Measurements from ENCODE around the gene FANCL.
"Not testable (repeated sequence)": the region's sequence is repeated elsewhere in the genome, so short reads cannot be mapped to it uniquely, and the experiment has no call there.

The FANCL gene

DNA sequence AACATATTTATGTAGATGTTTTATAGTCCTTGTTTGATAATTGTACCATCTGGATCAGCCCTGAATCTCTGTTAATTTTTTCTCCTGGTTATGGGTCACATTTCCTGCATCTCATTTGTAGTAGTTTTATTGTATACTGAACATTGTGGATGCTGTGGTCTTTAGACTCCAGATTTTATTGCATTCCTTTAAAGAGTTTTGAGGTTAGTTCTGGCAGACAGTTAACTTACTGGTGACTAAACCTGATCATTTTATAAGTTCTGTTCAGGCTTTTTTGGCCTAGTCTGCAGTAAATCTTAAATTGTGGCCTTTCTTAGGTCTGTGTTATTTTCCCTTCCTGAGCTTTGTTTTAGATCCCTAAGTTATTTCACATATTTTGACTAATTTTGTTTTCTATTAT lies 84.3 kb downstream of the FANCL start:
- no peaks in the 10 kb centered on the region for H3K9me3 ChIP-seq (ENCODE audit: control insufficient read depth in 5 of 5, low read length in 5 of 5)
- no peak overlapping the region for H3K4me3 ChIP-seq (ENCODE audit: low read depth in 1 of 5, low read length in 5 of 5)
- H3K36me3 ChIP-seq (ENCODE audit: control insufficient read depth in 5 of 5, insufficient read depth in 5 of 5, low read length in 5 of 5), result peaks cover 23 to 33% (median 29%) of the 10 kb centered on the region in 5 donors
- H3K27ac ChIP-seq (ENCODE audit: low read depth, low read length), result no peak overlapping the region
- H3K27me3 ChIP-seq (ENCODE audit: control insufficient read depth in 5 of 5, insufficient read depth in 4 of 5, low read length in 5 of 5), result no peaks in the 10 kb centered on the region
- no peaks in the 10 kb centered on the region for H3K4me1 ChIP-seq (ENCODE audit: control insufficient read depth in 5 of 5, insufficient read depth in 5 of 5, low read length in 5 of 5)
- no peak overlapping the region for H3K9ac ChIP-seq (ENCODE audit: low read length in 5 of 5)

DNA sequence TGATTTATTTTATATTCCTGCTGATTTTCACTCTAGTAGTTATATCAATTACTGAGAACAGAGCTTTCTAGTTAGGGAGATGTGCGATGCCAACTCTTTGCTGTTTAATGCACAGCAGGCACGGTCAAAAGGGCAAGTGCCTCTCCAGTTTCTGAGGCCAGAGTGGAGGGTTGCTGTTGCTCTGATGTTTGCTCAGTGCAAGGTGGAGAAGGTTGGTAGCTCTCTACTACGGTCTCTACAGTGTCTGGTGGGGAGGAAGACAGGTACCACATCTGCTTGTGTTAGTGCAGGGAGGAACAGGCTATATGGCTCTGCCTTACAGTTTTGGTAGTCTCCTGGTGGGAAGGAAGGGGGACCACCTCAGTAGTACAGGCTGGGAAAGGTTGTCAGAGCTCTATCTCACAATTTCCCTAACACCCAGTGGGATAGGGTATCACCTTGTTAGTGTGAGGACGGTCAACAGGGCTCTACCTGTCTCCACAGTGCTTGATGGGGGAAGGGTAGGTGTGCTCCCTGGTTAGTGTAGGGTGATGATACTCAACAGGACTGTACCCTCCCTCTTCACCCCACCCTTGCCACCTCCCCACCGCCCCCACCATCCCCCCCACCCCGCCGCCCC lies 85.9 kb downstream of the FANCL start:
- no peaks in the 10 kb centered on the region for H3K9me3 ChIP-seq (ENCODE audit: control insufficient read depth in 5 of 5, low read length in 5 of 5)
- H3K4me3 ChIP-seq (ENCODE audit: low read depth in 1 of 5, low read length in 5 of 5), result no peak overlapping the region
- no peak overlapping the region for H3K27ac ChIP-seq (ENCODE audit: low read depth, low read length)
- no peaks in the 10 kb centered on the region for H3K4me1 ChIP-seq (ENCODE audit: control insufficient read depth in 5 of 5, insufficient read depth in 5 of 5, low read length in 5 of 5)
- no peak overlapping the region for H3K9ac ChIP-seq (ENCODE audit: low read length in 5 of 5)
- no peaks in the 10 kb centered on the region for H3K27me3 ChIP-seq (ENCODE audit: control insufficient read depth in 5 of 5, insufficient read depth in 4 of 5, low read length in 5 of 5)
- peaks cover 13 to 24% (median 17%) of the 10 kb centered on the region in 5 donors for H3K36me3 ChIP-seq (ENCODE audit: control insufficient read depth in 5 of 5, insufficient read depth in 5 of 5, low read length in 5 of 5)

DNA sequence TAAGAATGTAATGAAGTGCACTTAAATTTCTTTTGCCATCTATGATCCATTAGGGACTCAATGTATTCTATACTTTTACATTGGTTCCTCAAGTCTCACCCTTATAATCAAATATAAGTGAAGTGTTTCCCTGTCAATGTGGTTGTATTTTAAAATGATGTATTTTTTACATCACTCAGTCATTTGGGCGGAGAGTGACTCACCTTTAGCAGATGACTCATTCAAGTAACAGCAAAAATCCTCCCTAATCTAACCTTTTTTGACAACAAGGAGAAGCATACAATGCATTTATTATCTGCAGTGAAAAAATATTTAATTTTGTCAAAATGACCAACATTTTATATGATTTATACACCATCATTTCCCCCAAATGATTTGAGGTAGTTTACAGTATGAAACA lies 94.4 kb downstream of the FANCL start:
- H3K9me3 ChIP-seq (ENCODE audit: control insufficient read depth in 5 of 5, low read length in 5 of 5), result peaks cover 0 to 2% (median 0%) of the 10 kb centered on the region in 5 donors
- no peak overlapping the region for H3K27ac ChIP-seq (ENCODE audit: low read depth, low read length)
- H3K4me3 ChIP-seq (ENCODE audit: low read depth in 1 of 5, low read length in 5 of 5), result no peak overlapping the region

DNA sequence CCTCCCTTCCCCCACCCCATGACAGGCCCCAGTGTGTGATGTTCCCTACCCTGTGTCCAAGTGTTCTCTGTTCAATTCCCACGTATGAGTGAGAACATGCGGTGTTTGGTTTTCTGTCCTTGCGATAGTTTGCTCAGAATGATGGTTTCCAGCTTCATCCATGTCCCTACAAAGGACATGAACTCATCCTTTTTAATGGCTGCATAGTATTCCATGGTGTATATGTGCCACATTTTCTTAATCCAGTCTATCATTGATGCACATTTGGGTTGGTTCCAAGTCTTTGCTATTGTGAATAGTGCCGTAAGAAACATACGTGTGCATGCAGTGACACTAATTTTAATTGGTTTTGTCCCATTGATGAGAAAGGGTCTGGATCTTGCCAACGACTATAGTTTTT lies 95.4 kb downstream of the FANCL start:
- H3K9ac ChIP-seq (ENCODE audit: low read length in 5 of 5); H3K27me3 ChIP-seq (ENCODE audit: control insufficient read depth in 5 of 5, insufficient read depth in 4 of 5, low read length in 5 of 5); H3K4me3 ChIP-seq (ENCODE audit: low read depth in 1 of 5, low read length in 5 of 5); H3K27ac ChIP-seq (ENCODE audit: low read depth, low read length); H3K4me1 ChIP-seq (ENCODE audit: control insufficient read depth in 5 of 5, insufficient read depth in 5 of 5, low read length in 5 of 5); H3K9me3 ChIP-seq (ENCODE audit: control insufficient read depth in 5 of 5, low read length in 5 of 5): not testable (repeated sequence)
- peaks cover 2 to 22% (median 10%) of the 10 kb centered on the region in 5 donors for H3K36me3 ChIP-seq (ENCODE audit: control insufficient read depth in 5 of 5, insufficient read depth in 5 of 5, low read length in 5 of 5)

More for the DNA sequence above, 94.4 kb downstream of the FANCL start:
- H3K27me3 ChIP-seq (ENCODE audit: control insufficient read depth in 5 of 5, insufficient read depth in 4 of 5, low read length in 5 of 5), result no peaks in the 10 kb centered on the region
- peaks cover 0 to 4% (median 0%) of the 10 kb centered on the region in 5 donors for H3K4me1 ChIP-seq (ENCODE audit: control insufficient read depth in 5 of 5, insufficient read depth in 5 of 5, low read length in 5 of 5)
- H3K9ac ChIP-seq (ENCODE audit: low read length in 5 of 5), result no peak overlapping the region
- H3K36me3 ChIP-seq (ENCODE audit: control insufficient read depth in 5 of 5, insufficient read depth in 5 of 5, low read length in 5 of 5), result peaks cover 2 to 22% (median 10%) of the 10 kb centered on the region in 5 donors

DNA sequence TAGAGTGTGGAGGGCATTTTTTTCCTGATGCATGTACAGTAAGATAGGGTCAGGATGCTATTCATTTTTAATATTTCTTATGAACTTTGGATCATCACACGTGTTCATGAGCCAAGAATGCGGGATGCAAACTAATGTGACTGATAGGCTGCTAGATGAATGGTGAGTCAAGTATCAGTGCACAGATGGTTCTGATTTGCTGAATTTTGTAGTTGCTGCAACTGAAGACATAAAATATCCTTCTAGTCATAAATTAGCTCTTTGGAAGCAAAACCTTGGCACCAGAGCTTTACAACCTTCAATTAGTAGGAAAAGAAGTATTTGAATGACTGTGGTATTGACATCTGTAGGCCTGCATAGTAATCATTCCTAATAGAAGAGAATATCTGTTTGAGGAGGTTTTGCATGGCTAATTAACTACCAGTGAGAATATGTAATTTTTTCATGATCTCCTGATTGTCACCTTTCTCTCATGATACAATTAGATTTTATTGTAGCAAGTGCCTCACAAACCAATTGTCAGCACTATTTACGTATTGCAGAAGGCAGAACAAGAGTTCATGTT lies 100.5 kb downstream of the FANCL start:
- H3K4me3 ChIP-seq (ENCODE audit: low read depth in 1 of 5, low read length in 5 of 5), result no peak overlapping the region
- H3K36me3 ChIP-seq (ENCODE audit: control insufficient read depth in 5 of 5, insufficient read depth in 5 of 5, low read length in 5 of 5), result peaks cover 0 to 14% (median 4%) of the 10 kb centered on the region in 5 donors
- peaks cover 0 to 3% (median 0%) of the 10 kb centered on the region in 5 donors for H3K4me1 ChIP-seq (ENCODE audit: control insufficient read depth in 5 of 5, insufficient read depth in 5 of 5, low read length in 5 of 5)
- H3K9me3 ChIP-seq (ENCODE audit: control insufficient read depth in 5 of 5, low read length in 5 of 5), result no peaks in the 10 kb centered on the region
- no peaks in the 10 kb centered on the region for H3K27me3 ChIP-seq (ENCODE audit: control insufficient read depth in 5 of 5, insufficient read depth in 4 of 5, low read length in 5 of 5)
- H3K27ac ChIP-seq (ENCODE audit: low read depth, low read length), result no peak overlapping the region
- H3K9ac ChIP-seq (ENCODE audit: low read length in 5 of 5), result no peak overlapping the region

DNA sequence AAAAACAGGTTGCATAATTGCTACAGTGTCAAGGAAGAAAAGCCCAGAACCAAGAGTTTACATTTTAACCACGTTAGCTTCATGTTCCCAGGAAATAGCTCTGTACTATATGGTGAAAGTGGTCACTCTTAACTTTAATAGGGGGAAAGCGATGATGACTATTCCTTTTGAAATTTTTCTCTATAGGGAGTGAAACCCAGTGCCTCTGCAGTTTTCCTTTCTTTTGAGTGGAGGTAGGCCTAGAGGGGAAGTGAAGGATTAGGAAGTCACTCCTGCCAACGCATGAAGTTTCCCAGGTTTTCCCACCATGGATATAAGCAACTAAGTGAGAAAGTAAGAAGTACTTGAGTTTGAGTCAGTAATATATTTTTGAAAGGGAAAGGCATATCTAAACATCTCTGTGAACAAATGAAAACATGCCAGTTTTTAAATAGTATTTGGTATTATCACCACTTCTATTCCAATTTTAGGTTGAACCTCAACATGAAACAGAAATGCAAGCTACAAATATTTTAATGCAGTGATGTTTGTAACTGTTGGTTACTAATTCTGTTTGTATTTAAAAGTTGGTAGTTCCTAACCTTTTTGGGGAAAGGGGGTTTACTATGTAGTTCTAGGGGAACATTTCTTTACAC lies 102.6 kb downstream of the FANCL start:
- no peaks in the 10 kb centered on the region for H3K9me3 ChIP-seq (ENCODE audit: control insufficient read depth in 5 of 5, low read length in 5 of 5)
- H3K9ac ChIP-seq (ENCODE audit: low read length in 5 of 5), result no peak overlapping the region
- H3K4me3 ChIP-seq (ENCODE audit: low read depth in 1 of 5, low read length in 5 of 5), result no peak overlapping the region
- H3K27me3 ChIP-seq (ENCODE audit: control insufficient read depth in 5 of 5, insufficient read depth in 4 of 5, low read length in 5 of 5), result no peaks in the 10 kb centered on the region
- peaks cover 0 to 15% (median 3%) of the 10 kb centered on the region in 5 donors for H3K36me3 ChIP-seq (ENCODE audit: control insufficient read depth in 5 of 5, insufficient read depth in 5 of 5, low read length in 5 of 5)
- H3K4me1 ChIP-seq (ENCODE audit: control insufficient read depth in 5 of 5, insufficient read depth in 5 of 5, low read length in 5 of 5), result peaks cover 0 to 3% (median 0%) of the 10 kb centered on the region in 5 donors
- H3K27ac ChIP-seq (ENCODE audit: low read depth, low read length), result no peak overlapping the region

DNA sequence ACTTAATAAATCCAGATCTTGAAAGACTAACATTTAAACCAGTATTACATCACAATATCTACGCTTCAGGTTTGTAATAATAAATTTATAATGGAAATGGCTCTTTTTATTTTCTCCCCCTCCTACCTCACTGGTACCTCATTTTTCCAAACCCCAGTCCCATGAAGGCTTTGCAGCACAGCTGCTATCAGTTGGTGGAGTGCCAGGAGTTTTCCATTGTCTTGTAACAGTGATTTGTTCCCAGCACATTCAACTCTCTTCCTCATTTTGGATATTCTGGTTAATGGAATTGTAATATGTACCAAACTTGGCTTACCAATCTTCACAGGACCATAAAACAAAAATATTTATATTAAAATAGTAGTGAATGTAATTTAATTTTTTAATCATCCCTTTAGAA lies 103.3 kb downstream of the FANCL start:
- Histone ChIP-seq H3K9ac (ENCODE audit: low read length in 5 of 5) (no peak overlapping the region), H3K4me1 (ENCODE audit: control insufficient read depth in 5 of 5, insufficient read depth in 5 of 5, low read length in 5 of 5) (peaks cover 0 to 3% (median 0%) of the 10 kb centered on the region in 5 donors), H3K36me3 (ENCODE audit: control insufficient read depth in 5 of 5, insufficient read depth in 5 of 5, low read length in 5 of 5) (peaks cover 0 to 15% (median 0%) of the 10 kb centered on the region in 5 donors), H3K27me3 (ENCODE audit: control insufficient read depth in 5 of 5, insufficient read depth in 4 of 5, low read length in 5 of 5) (no peaks in the 10 kb centered on the region), H3K4me3 (ENCODE audit: low read depth in 1 of 5, low read length in 5 of 5) (no peak overlapping the region), H3K9me3 (ENCODE audit: control insufficient read depth in 5 of 5, low read length in 5 of 5) (no peaks in the 10 kb centered on the region), H3K27ac (ENCODE audit: low read depth, low read length) (no peak overlapping the region)

DNA sequence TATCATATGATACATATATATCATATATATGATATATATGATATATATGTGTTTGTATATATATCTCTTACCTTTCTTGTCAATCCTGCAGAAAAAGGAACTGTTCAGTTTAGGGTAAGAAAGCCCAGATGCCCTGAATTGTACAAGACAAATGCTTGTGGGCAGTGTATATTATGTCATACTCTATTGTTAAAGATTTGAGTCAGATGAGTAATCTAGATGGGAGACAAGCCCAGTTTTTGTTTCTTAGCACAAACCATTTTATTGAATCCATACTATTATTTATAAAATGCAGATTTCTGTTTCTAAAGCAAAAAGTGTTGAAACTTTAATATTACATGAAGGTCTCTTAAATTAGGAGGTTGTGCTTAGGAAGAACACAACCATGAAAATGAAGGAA lies 103.9 kb downstream of the FANCL start:
- H3K27me3 ChIP-seq (ENCODE audit: control insufficient read depth in 5 of 5, insufficient read depth in 4 of 5, low read length in 5 of 5), result no peaks in the 10 kb centered on the region
- peaks cover 0 to 11% (median 2%) of the 10 kb centered on the region in 5 donors for H3K36me3 ChIP-seq (ENCODE audit: control insufficient read depth in 5 of 5, insufficient read depth in 5 of 5, low read length in 5 of 5)
- H3K27ac ChIP-seq (ENCODE audit: low read depth, low read length), result no peak overlapping the region

DNA sequence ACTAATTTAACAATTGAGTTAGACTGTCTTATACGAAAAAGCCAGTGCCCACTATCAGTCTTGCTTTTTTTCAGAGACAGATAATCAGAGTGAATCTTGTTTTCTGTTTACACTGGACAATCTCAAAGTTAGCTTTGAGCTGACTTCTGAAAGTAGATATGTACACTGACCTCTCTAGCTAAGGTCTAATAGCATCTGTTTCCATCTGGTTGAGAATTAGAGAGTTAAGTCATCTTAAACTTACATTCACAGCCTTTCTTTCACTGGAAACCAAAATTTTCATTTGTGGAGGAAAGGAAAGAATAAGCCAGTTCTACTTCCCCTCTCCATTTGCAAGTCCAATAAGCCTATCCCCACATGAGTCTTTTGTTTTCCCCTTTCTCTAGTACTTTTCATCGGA lies 105.3 kb downstream of the FANCL start:
- Histone ChIP-seq H3K9ac (ENCODE audit: low read length in 5 of 5) (no peak overlapping the region), H3K4me3 (ENCODE audit: low read depth in 1 of 5, low read length in 5 of 5) (no peak overlapping the region), H3K4me1 (ENCODE audit: control insufficient read depth in 5 of 5, insufficient read depth in 5 of 5, low read length in 5 of 5) (peaks cover 3 to 16% (median 10%) of the 10 kb centered on the region in 5 donors), H3K36me3 (ENCODE audit: control insufficient read depth in 5 of 5, insufficient read depth in 5 of 5, low read length in 5 of 5) (peaks cover 0 to 11% (median 2%) of the 10 kb centered on the region in 5 donors), H3K27ac (ENCODE audit: low read depth, low read length) (no peak overlapping the region), H3K27me3 (ENCODE audit: control insufficient read depth in 5 of 5, insufficient read depth in 4 of 5, low read length in 5 of 5) (no peaks in the 10 kb centered on the region), H3K9me3 (ENCODE audit: control insufficient read depth in 5 of 5, low read length in 5 of 5) (no peaks in the 10 kb centered on the region)

More for the DNA sequence above, 103.9 kb downstream of the FANCL start:
- H3K4me3 ChIP-seq (ENCODE audit: low read depth in 1 of 5, low read length in 5 of 5), result no peak overlapping the region
- no peak overlapping the region for H3K9ac ChIP-seq (ENCODE audit: low read length in 5 of 5)
- no peaks in the 10 kb centered on the region for H3K9me3 ChIP-seq (ENCODE audit: control insufficient read depth in 5 of 5, low read length in 5 of 5)
- H3K4me1 ChIP-seq (ENCODE audit: control insufficient read depth in 5 of 5, insufficient read depth in 5 of 5, low read length in 5 of 5), result peaks cover 0 to 3% (median 0%) of the 10 kb centered on the region in 5 donors

DNA sequence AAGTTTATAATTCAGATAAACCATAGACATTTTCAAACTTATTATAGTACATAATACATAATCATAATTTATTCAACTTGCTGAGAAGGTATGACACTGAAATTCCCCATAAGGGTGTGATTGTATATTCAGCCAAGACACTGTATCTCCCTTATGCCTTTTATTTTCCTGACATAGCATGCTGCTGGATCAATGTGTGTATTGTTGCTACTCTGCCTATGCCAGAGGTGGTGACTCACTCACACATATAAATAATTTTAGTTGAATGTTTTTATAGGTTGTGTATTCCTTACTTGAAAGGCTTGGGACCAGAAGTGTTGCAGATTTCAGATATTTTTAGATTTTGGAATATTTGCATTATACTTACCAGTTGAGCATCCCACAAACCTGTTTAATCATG lies 107.7 kb downstream of the FANCL start:
- Histone ChIP-seq H3K27ac (ENCODE audit: low read depth, low read length) (no peak overlapping the region), H3K27me3 (ENCODE audit: control insufficient read depth in 5 of 5, insufficient read depth in 4 of 5, low read length in 5 of 5) (no peaks in the 10 kb centered on the region), H3K4me1 (ENCODE audit: control insufficient read depth in 5 of 5, insufficient read depth in 5 of 5, low read length in 5 of 5) (peaks cover 3 to 31% (median 16%) of the 10 kb centered on the region in 5 donors), H3K36me3 (ENCODE audit: control insufficient read depth in 5 of 5, insufficient read depth in 5 of 5, low read length in 5 of 5) (peaks cover 0 to 6% (median 2%) of the 10 kb centered on the region in 5 donors), H3K9me3 (ENCODE audit: control insufficient read depth in 5 of 5, low read length in 5 of 5) (no peaks in the 10 kb centered on the region), H3K9ac (ENCODE audit: low read length in 5 of 5) (no peak overlapping the region), H3K4me3 (ENCODE audit: low read depth in 1 of 5, low read length in 5 of 5) (no peak overlapping the region)
